A673 (cell line): ENCODE data around the gene PREX1. TPM values are rescaled to one million over a fixed set of nuclear protein-coding genes. Genes with fewer than 3 reads are reported as not detected.

Experiments used
- BruUV-seq: library from RNA; stranded (reverse); fragments of 400-500 nt; replicated peaks from 2 replicates; lab custom pipeline; 2021; lab: Mats Ljungman, UMichigan
- CTCF ChIA-PET: fragments of 300-600 bp; sonication (Branson Sonifier 250); formaldehyde crosslinking; loops from one replicate; lab custom pipeline; 2022; ENCODE audit warnings: antibody characterized with exemption; lab: Charles Lee
- POLR2A ChIA-PET: fragments of 300-600 bp; sonication (Branson Sonifier 250); formaldehyde crosslinking; loops from one replicate; lab custom pipeline; 2022; ENCODE audit warnings: antibody characterized with exemption; ENCODE audit not compliant: low non-redundant PET; lab: Charles Lee
- DNase-seq: peaks from one replicate; pipeline ENCODE4 v3.0.0-alpha.2; 2015; ENCODE audit warnings: low spot score
- H3K27ac ChIP-seq: fragments of 200-600 bp; sonication (generic); 2 replicates; pipeline ENCODE4 v1.5.1; 2016; ENCODE audit warnings: mixed run types, low read depth, mild to moderate bottlenecking, mixed read lengths, antibody characterized with exemption, low read length; ENCODE audit not compliant: poor library complexity, severe bottlenecking
- H3K27me3 ChIP-seq: fragments of 200-600 bp; sonication (generic); replicated peaks from 2 replicates; pipeline ENCODE4 v1.6.1; 2017; ENCODE audit warnings: mixed run types, low read depth, mild to moderate bottlenecking, mixed read lengths, antibody characterized with exemption, low read length; ENCODE audit not compliant: insufficient read depth, poor library complexity
- H3K36me3 ChIP-seq: fragments of 200-600 bp; sonication (generic); 2 replicates; pipeline ENCODE4 v1.6.1; 2016; ENCODE audit warnings: mixed run types, mild to moderate bottlenecking, mixed read lengths, antibody characterized with exemption, low read length; ENCODE audit not compliant: insufficient read depth, poor library complexity, severe bottlenecking
- H3K4me1 ChIP-seq: fragments of 200-600 bp; sonication (generic); 2 replicates; pipeline ENCODE4 v1.6.1; 2017; ENCODE audit warnings: mixed run types, mild to moderate bottlenecking, mixed read lengths, antibody characterized with exemption, low read length; ENCODE audit not compliant: insufficient read depth, poor library complexity, severe bottlenecking
- H3K4me3 ChIP-seq: fragments of 200-600 bp; sonication (generic); 2 replicates; pipeline ENCODE4 v1.5.1; 2016; ENCODE audit warnings: low read depth, mixed run types, mild to moderate bottlenecking, mixed read lengths, low read length; ENCODE audit not compliant: poor library complexity, severe bottlenecking
- H3K9me3 ChIP-seq: fragments of 200-600 bp; sonication (generic); 2 replicates; pipeline ENCODE4 v1.6.1; 2016; ENCODE audit warnings: mixed run types, low read depth, mild to moderate bottlenecking, mixed read lengths, antibody characterized with exemption, low read length; ENCODE audit not compliant: poor library complexity, severe bottlenecking
- EZH2 ChIP-seq: fragments of 200-600 bp; sonication (generic); IDR thresholded peaks from 2 replicates; pipeline ENCODE4 v1.6.1; 2017; ENCODE audit warnings: borderline replicate concordance, low read depth, mild to moderate bottlenecking, mixed read lengths, antibody characterized with exemption, low read length; ENCODE audit not compliant: poor library complexity, severe bottlenecking
- intact Hi-C: fragments of 100-400 bp; cut with micrococcal nuclease; formaldehyde crosslinking; loops from one replicate; pipeline ENCODE4 v1.10.0; 2022; ENCODE audit not compliant: unreplicated experiment
- total RNA-seq: library from RNA; stranded (reverse); gene quantifications from 2 replicates; pipeline ENCODE4 v1.2.3, GENCODE V29; 2021
- TF ChIP-seq, protein P1 (sequence below): fragments of 300-800, 200-600 bp; sonication (generic); conservative IDR thresholded peaks from 2 replicates; pipeline ENCODE4 v1.5.1; 2017; ENCODE audit warnings: low read depth, mild to moderate bottlenecking, antibody characterized with exemption, low read length, moderate library complexity, mixed read lengths

PREX1 gene
- total RNA-seq, 1 experiment from 2014 or later, result 145 TPM

DNA sequence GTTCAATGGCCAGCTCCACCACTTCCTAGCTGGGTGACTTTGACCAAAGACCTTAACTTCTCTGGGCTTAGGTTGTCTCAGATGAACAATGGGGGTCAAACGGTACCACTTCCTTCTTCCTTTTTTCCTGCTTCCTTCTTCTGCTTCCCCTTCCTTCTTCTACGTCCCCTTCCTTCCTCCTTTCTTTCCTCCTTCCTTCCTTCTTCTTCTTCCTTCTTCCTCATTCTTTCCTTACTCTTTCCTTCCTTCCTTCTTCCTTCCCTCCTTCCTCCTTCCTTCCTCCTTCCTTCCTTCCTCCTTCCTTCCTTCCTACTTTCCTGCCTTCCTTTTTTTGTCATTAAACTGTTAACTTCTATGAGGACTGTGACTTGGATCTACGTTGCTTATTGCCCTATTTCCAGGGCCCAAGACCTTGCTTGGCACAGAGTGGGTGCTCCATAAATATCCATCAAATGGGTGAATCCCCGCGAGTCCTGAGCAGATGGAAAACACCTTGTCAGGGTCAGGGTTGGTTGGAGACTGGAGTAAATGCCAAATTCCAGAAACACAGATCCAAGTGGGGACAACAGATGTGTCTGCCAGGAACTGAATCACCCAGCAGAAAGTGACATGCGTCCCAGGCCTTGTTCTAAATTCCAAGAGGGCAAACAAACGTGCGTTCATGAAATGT is 243.3 kb downstream of the PREX1 start:
- TF ChIP-seq, protein P1, sequence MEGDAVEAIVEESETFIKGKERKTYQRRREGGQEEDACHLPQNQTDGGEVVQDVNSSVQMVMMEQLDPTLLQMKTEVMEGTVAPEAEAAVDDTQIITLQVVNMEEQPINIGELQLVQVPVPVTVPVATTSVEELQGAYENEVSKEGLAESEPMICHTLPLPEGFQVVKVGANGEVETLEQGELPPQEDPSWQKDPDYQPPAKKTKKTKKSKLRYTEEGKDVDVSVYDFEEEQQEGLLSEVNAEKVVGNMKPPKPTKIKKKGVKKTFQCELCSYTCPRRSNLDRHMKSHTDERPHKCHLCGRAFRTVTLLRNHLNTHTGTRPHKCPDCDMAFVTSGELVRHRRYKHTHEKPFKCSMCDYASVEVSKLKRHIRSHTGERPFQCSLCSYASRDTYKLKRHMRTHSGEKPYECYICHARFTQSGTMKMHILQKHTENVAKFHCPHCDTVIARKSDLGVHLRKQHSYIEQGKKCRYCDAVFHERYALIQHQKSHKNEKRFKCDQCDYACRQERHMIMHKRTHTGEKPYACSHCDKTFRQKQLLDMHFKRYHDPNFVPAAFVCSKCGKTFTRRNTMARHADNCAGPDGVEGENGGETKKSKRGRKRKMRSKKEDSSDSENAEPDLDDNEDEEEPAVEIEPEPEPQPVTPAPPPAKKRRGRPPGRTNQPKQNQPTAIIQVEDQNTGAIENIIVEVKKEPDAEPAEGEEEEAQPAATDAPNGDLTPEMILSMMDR, result no peak
- TF ChIP-seq EZH2, result no peak
- Histone ChIP-seq H3K27me3 (no peaks in the 10 kb centered on the region), H3K9me3 (no peaks in the 10 kb centered on the region), H3K27ac (no peak overlapping the region), H3K4me1 (no peaks in the 10 kb centered on the region), H3K36me3 (no peaks in the 10 kb centered on the region), H3K4me3 (no peak overlapping the region)
- CTCF ChIA-PET, result no interaction called here
- DNase-seq, result no peak
- POLR2A ChIA-PET, result no interaction called here
- no TSS peak for BruUV-seq
- intact Hi-C loops, result no loop called here

DNA sequence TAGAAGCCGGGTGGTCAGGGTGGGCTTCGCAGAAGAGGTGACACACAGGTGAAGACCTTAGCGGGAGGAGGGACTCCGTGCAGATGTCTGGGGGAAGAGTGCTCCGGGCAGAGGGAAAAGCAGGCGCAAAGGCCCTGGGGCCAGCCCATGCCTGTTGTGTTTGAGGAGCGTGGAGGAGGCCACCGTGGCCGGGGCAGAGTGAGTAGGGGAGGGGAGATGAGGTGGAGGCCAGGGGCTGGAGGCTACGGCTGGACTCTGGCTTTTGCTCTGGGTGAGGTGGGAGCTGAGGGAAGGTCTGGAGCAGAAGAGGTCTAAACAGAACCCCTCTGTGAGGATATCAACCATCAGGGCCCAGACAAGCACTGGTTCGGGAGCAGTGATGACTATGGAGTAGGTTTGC is 244.0 kb downstream of the PREX1 start:
- no TSS peak for BruUV-seq
- intact Hi-C loops, result no loop called here

DNA sequence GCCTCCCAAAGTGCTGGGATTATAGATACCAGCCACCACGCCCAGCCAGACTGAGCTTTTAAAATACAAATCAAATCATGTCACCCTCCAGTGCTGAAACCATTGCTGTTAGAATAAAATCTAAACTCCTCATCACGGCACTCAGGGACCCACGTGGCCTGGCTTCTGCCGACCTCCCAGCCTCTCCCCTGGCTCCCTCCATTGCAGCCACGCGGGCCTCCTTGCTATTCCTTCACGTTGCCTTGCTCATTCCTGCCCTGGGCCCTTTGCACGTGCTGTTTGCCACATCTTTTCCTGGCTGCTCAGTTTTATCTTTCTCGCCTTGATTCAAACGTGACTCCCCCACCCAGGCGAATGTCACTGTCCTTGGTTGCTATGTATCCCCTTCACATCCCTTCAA is 244.6 kb downstream of the PREX1 start:
- H3K36me3 ChIP-seq, result no peaks in the 10 kb centered on the region
- no peak for TF ChIP-seq EZH2
- TF ChIP-seq, protein P1, result no peak
- intact Hi-C loops, result no loop called here
- no peaks in the 10 kb centered on the region for H3K27me3 ChIP-seq
- no TSS peak for BruUV-seq
- DNase-seq, result no peak
- H3K4me1 ChIP-seq, result no peaks in the 10 kb centered on the region
- no peak overlapping the region for H3K4me3 ChIP-seq
- ChIA-PET POLR2A (no interaction called here), CTCF (no interaction called here)
- H3K27ac ChIP-seq, result no peak overlapping the region
- no peaks in the 10 kb centered on the region for H3K9me3 ChIP-seq

More for the DNA sequence above, 244.0 kb downstream of the PREX1 start:
- POLR2A ChIA-PET, result no interaction called here
- no peaks in the 10 kb centered on the region for H3K9me3 ChIP-seq
- H3K36me3 ChIP-seq, result no peaks in the 10 kb centered on the region
- CTCF ChIA-PET, result no interaction called here
- no peaks in the 10 kb centered on the region for H3K27me3 ChIP-seq
- TF ChIP-seq EZH2, result no peak
- TF ChIP-seq, protein P1, result no peak
- H3K4me3 ChIP-seq, result no peak overlapping the region
- no peaks in the 10 kb centered on the region for H3K4me1 ChIP-seq
- H3K27ac ChIP-seq, result no peak overlapping the region
- no peak for DNase-seq
